ENCODE data around the gene RASL10B.

The RASL10B gene

DNA sequence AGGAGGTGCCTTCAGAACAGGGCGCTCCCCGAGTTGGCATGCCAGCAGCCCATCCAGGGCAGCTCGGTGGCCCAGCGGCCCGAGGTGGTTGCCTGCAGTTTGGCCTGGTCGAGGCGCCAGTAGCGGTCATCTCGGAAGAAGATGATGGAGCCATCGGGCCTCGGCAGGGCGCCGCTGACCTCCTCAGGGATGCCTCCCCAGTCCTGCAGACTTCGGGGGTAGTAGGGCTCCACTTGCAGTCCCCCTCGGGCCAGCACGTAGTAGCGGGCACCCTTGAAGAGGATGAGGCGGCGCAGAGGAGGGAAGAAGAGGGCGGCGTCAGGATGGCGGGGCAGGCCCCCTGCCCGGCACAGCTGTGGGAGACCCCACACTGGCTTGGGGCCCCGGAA lies 35.0 kb downstream of the RASL10B start:
- DNase-seq = no peak

GRCh38 chr17:35766903-35767510 lies 35.6 kb downstream of the RASL10B start:
- no peak for DNase-seq

DNA sequence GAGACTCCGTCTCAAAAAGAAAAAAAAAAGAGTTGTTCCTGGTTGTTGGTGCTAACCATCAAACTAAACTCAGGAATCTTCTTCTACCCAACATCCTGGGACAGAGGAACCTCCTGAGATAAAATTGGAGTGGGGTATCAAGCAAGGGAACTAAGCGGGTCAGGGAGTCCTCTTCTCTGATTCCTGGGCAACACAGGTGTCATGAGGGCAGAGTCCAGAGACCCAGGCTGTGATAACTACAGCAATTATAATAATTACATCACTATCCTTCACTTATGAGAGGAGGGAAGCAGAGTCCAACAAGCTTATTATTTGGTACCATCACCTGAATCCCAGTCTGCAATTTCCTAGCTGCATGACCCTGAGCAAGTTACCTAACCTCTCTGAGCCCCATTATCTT lies 37.4 kb downstream of the RASL10B start:
- no peak for DNase-seq

DNA sequence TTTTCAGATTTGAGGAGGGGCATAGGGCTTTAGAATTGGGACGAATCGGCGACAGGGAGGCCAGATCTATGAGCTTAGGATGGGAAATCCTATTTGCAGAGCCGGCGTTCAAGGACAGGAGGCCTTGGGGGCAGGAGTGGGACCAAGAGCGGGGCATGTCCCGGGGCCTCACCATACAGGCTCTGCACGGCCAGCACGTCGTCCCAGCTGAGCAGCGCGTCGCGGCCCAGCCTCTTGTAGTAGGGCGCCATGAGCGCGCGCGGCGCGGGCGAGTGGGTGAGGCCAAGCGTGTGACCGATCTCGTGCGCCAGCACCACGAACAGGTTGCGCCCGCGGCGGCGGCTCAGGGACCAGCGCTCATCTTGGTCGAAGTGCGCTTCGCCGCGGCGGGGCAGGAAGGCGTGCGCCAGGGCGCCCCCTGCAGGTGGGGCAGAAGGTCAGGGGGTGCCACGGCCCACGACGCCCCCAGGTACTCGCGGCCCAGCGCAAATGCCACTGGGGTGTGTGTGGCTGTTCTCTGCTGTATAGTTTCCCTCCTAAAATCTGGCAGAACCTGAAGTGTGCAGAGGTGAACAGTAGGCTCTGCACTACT lies 38.6 kb downstream of the RASL10B start:
- DNase-seq = no peak

DNA sequence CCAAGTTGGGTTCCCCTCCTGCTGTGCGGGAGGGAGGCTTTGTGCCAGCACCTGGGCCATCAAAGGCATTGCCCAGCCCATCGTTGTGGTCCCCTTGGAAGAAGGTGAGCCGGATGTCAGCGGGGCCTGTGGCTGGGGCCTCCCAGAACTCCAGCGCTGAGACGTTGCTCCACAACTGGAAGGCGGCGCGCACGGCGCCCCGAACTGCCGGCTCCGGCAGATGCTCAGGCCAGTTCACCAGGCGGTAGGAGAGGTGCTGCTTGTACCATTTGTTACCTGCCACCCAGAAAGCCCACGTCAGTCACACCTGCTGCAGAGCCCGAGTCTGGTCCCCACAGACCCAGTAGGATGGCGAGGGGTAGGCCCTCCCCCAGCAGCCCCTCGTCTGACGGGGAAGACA lies 41.7 kb downstream of the RASL10B start:
- no peak for DNase-seq

- DNase-seq = no peak
These were observed 42.4 kb downstream of the RASL10B start for GRCh38 chr17:35773679-35774425.

DNA sequence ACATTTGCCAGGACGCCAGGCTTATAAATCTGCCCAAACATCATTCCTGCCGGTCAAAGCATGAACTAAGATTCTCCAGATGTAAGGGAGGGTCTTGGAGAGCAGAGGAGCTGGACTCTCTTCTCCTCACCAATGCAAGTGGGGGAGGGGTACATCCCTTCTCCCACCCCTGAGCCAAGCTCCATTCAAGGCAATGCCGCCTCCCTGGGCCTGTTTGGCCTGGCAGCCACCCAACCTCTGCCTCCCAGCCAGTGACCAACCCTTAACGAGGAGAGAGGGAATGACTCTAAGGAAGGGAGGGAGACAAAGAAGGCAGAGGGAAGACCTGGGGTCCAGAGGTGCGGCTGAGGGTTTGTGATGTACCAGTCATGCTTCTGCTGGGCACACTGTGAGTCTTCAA lies 43.1 kb downstream of the RASL10B start:
- no peak for DNase-seq

DNA sequence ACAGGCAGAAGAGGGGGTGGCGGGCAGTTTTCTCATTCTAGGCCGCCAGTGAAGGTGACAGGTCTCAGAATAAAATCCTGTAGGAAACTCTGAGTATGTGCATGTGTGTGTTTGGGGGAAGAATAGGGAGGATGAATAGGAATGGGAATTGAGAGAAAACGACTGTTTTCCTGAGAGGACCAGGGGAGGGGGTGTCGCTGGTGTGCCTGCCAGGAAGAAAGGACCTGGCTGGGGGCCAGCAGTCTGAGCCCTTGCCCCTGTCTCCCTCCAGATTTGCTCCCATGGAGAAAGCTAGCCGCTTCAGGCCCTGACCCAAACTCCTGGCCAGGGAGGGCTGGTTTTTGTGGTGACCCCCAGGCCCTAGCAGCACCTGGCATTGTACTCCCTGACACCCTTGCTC lies 43.6 kb downstream of the RASL10B start:
- no peak for DNase-seq

- DNase-seq = no peak
These were observed 44.1 kb downstream of the RASL10B start for GRCh38 chr17:35775583-35775982.

GRCh38 chr17:35778641-35779196 lies 47.3 kb downstream of the RASL10B start:
- no peak for DNase-seq

DNA sequence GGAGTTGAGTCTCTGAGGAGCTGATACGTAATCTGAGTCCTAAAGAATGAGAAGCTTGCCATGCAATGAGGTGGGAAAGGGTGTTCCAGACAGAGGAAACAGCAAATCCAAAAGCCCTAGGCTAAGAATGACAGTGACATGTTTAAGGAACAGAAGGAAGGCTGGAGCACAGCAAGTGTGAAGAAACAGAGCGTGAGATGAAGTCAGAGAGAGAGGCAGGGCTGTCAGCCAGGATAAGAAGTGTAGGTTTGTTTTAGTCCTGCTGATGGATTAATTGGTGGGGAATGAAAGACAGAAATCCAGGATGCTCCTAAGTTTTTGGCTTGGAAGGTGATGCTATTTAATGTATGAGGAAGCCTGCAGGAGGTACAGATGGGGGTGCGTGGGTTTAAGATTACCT lies 49.5 kb downstream of the RASL10B start:
- no peak for DNase-seq

- DNase-seq = no peak
These were observed 53.5 kb downstream of the RASL10B start for GRCh38 chr17:35784895-35785294.

- no peak for DNase-seq
These were observed 55.5 kb downstream of the RASL10B start for GRCh38 chr17:35786941-35787432.

DNA sequence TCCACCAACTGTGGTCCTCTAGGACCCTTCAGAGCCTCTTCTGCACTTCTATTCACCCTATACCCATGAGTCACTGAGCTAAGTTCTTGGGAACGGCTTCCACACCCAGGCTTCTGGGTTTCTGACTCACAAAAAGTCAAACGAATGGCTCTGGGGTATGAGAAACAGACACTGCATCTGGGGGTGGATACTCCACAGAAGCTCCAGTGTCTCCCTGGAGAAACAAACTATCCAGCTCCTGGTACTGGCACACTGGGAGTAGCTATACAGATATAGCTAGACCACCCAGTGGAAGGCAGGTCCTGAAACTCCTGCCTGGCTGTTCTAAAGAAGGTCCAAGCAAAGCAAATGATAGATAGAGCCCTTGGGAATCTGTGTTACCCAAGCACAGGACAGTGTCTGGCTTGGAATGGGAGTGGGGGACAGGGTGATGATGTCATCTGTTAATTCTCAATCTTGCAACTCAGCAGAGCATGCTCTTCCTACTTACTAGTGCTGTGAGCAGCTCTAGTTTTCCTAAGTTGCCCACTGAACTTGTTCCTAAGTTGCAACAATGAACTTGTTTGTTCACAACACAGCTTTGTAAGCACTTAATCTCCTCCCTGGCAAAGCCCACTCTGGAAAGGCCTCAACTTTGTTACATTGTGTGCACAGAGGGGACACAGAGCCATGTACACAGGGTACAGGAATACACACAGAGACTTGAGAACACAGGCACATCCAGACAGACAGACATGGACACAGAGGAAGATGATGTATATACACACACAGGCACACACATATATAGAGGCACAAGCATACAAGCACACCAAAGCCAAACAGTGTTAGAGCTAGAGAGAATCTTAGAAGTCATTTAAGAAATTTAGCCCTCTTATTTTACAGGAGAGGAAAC lies 57.3 kb downstream of the RASL10B start:
- DNase-seq = no peak

- no peak for DNase-seq
These were observed 59.4 kb downstream of the RASL10B start for GRCh38 chr17:35790841-35791240.

DNA sequence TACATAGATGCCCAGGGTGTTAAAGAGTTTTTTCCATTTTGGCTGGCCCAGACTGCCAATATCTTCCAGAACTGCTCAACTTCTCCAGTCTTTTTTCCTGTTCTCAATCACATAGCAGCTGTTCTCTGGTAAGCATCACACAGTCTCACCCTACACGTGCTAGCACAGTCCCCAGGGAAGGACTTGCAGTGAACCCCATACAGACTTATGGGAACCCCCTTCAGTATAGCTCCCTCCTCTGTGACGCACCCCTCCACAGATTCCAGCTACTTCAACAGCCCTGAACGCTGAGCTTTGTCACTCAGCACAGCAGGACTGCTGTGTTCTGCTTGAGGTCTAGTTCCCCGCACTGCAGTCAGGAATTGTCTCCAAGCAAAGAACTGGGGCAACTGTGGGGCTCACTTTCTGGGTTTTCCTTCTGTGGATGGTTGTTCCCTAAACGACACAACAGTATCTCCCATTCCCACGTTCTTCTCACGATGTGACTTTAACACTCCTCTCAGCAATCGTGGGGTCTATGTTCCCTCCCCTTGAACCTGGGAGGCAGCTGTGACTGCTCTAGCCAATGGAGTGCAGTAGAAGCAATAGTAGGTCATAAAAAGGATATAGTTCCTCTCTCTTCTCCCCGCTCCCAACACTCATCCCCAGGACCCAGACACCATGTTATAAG lies 60.4 kb downstream of the RASL10B start:
- DNase-seq = no peak
